VCaP (cell line): ENCODE results near the gene APOB.

Experiments
- H3K27ac ChIP-seq: fragments of 450-650 bp; 2 replicates; pipeline ENCODE4 v1.5.1; 2017
- TF ChIP-seq, protein P1 (sequence below): fragments of 450-650 bp; conservative IDR thresholded peaks from 2 replicates; pipeline ENCODE4 v1.5.1; 2017; ENCODE audit warnings: mild to moderate bottlenecking, moderate library complexity

Gene APOB

DNA sequence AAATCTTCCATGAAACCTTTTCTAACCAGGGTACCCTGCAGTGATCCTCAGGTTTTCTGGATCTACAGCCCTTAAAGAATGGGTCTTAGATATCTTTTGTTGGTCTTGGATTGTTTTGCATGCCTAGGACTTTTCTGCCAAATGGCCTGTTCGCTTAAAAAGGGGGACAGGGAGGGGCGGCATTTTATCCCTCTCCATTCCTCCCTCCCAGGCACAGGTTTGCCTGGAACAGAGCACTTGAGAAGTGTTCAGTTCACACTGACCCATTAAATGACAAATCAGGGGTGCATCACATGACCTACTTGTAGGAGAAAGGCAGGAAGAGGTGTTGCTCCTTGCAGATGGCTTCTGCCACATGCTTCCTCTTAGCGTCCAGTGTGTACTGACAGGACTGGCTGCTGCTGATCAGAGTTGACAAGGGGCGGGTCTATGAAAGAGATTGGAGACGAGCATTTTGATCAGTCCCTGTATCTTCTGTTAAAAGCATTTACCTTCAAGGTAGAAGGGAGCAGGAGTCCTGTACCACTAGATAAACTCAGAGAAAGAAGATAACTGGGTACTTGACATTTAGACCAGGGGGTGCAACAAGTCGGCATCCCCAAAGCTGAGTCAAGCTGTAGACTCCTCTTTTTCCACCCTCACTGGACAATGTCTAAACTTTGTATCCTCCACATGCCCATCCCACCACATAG, 8.4 kb downstream of the APOB start:
- no peak overlapping the region for H3K27ac ChIP-seq
- TF ChIP-seq, protein P1, sequence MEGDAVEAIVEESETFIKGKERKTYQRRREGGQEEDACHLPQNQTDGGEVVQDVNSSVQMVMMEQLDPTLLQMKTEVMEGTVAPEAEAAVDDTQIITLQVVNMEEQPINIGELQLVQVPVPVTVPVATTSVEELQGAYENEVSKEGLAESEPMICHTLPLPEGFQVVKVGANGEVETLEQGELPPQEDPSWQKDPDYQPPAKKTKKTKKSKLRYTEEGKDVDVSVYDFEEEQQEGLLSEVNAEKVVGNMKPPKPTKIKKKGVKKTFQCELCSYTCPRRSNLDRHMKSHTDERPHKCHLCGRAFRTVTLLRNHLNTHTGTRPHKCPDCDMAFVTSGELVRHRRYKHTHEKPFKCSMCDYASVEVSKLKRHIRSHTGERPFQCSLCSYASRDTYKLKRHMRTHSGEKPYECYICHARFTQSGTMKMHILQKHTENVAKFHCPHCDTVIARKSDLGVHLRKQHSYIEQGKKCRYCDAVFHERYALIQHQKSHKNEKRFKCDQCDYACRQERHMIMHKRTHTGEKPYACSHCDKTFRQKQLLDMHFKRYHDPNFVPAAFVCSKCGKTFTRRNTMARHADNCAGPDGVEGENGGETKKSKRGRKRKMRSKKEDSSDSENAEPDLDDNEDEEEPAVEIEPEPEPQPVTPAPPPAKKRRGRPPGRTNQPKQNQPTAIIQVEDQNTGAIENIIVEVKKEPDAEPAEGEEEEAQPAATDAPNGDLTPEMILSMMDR = no peak

DNA sequence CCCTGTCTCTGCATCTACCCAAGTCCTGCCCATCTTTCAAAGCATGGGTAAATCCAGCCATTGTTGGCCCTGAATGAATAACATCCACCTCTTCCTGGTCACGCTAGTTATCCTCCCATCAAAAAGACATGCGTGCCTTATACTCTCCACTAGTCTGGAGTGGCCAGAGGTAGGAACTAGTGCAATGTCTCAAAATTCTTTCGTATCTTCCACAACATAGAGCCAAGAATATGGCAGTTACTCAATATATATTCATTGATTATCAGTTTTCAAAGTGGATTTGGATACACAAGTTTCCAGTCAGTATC, 8.9 kb downstream of the APOB start:
- TF ChIP-seq, protein P1 = no peak
- H3K27ac ChIP-seq = no peak overlapping the region

- TF ChIP-seq, protein P1 = no peak
- no peak overlapping the region for H3K27ac ChIP-seq
Observed at GRCh38 chr2:21034156-21034971, 9.5 kb downstream of the APOB start.

- H3K27ac ChIP-seq = no peak overlapping the region
- TF ChIP-seq, protein P1 = no peak
Observed at GRCh38 chr2:21033237-21034155, 10.4 kb downstream of the APOB start.

DNA sequence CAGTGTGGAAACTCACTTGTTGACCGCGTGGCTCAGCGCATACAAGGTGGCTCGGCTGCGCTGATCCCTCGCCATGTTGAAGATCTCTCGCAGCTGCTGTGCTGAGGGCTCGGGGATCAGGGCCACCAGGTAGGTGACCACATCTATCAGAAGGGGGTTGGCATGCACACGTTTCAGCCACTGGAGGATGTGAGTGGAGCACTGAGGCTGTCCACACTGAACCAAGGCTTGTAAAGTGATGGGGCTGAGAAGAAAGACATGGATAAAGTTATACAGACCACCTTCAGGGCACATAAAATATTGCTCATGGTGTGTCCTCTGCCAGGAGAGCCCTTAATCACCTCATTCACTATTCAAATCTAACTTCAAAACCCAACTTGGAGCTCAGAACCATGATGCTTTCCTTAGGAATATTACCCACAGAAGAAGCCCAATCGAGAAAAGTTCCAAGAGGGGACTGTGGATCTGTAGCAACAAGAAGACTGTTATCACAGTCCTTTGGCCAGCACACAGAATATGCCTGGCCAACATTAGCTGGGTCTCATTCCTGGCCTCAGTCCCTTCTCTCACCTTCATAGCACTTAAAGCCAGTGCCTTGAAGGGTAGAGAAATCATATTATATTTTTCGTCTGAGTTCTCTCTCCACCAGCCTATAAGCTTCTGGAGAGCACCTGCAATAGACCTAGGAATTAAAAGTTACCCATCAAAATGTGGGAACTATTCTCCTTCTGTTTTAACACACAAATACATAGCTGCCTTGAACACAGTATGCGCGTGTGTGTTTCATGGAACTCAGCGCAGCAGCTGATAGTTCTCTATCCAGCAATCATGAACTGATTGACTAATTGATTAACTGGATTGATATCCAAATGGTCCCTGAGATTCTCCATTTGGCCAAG, 11.3 kb downstream of the APOB start:
- no peak overlapping the region for H3K27ac ChIP-seq
- TF ChIP-seq, protein P1 = no peak

DNA sequence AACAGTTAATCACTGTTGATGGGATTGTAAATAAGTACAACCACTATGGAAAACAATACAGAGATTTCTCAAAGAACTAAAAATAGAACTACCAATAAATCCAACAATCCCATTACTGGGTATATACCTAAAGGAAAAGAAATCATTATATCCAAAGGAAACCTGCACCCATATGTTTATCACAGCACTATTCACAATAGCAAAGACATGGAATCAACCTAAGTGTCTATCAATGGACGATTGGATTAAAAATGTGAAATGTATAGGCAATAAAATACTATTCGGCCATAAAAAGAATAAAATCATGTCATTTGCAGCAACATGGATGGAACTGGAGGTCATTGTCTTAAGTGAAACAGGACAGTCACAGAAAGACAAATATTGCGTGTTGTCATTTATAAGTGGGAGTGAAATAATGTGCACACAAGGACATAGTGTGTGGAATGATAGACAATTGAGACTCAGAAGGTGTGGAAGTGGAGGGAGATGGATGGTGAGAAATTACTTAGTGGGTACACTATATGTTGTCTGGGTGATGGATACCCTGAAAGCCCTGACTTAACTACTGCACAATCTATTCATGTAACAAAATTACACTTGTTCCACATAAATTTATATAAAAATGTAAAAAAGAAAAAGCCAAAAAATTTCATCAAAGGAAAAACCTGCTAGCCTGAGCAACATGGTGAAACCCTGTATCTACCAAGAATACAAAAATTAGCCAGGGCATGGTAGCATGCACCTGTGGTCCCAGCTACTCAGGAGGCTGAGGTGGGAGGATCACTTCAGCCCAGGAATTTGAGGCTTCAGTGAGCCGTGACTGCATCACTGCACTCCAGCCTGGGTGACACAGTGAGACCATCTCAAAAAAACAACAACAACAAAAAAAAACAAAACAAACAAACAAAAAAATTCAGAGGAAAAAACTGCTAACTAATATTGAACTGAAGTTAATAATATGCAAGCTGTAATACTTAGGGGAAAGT, 12.6 kb downstream of the APOB start:
- TF ChIP-seq, protein P1 = no peak

More for the DNA sequence above, 12.6 kb downstream of the APOB start:
- no peak overlapping the region for H3K27ac ChIP-seq
